Right atrium auricular region (tissue), 2 donors: ENCODE data around the gene CLTB. TPM values are rescaled to one million over a fixed set of nuclear protein-coding genes. Genes with fewer than 3 reads are reported as not detected.

Experiments used
- DNase-seq: peaks from one replicate; pipeline ENCODE4 v3.0.0-alpha.2; 2019; ENCODE audit warnings: low spot score
- H3K27ac ChIP-seq, 2 donors: fragments of 200-600 bp; sonication (generic); 1 replicate in 1 of 2; 2 replicates in 1 of 2; pipeline ENCODE4 v1.5.1; 2016 to 2019
- H3K27me3 ChIP-seq, 2 donors: fragments of 200-600 bp; sonication (generic); one replicate each; pipeline versions ENCODE4 v1.5.1 to v1.6.0; 2017 to 2019
- H3K36me3 ChIP-seq: fragments of 200-600 bp; sonication (generic); one replicate; pipeline ENCODE4 v1.5.1; 2016
- H3K4me1 ChIP-seq, 2 donors: fragments of 200-600 bp; sonication (generic); one replicate each; pipeline versions ENCODE4 v1.5.1 to v1.6.0; 2017 to 2019
- H3K4me3 ChIP-seq, 2 donors: fragments of 200-600 bp; sonication (generic); 1 replicate in 1 of 2; 2 replicates in 1 of 2; pipeline ENCODE4 v1.5.1; 2017 to 2019; ENCODE audit warnings: mild to moderate bottlenecking in 1 of 2, moderate library complexity in 1 of 2
- H3K9me3 ChIP-seq, 2 donors: fragments of 200-600 bp; sonication (generic); one replicate each; pipeline ENCODE4 v1.5.1; 2019
- CTCF ChIP-seq, 2 donors: fragments of 200-600 bp; sonication (generic); IDR thresholded peaks; one replicate each; pipeline ENCODE4 v1.5.1; 2019; ENCODE audit warnings: antibody characterized with exemption in 2 of 2
- total RNA-seq, 2 donors: library from RNA; depleted of rRNA; stranded (reverse); fragments of >200 nt; gene quantifications; one replicate each; pipeline ENCODE4 v1.1.0, GENCODE V29; 2016

Gene CLTB
- total RNA-seq, 2 donors from 2014 or later, result 241 to 341 TPM

GRCh38 chr5:176389135-176390123 lies 26.9 kb downstream of the CLTB start:
- peak overlapping the region; percentile 79 to 89 for H3K4me3 ChIP-seq
- H3K9me3 ChIP-seq, result no peaks in the 10 kb centered on the region
- H3K36me3 ChIP-seq, result peaks cover 43% of the 10 kb centered on the region
- H3K4me1 ChIP-seq, result peaks cover 0 to 35% of the 10 kb centered on the region in 2 donors
- H3K27ac ChIP-seq, result peak overlapping the region; percentile 91 to 93
- no peaks in the 10 kb centered on the region for H3K27me3 ChIP-seq
- no peak for DNase-seq
- TF ChIP-seq CTCF (IDR thresholded peaks at IDR 0.05), result no peak

GRCh38 chr5:176388444-176389134 lies 27.8 kb downstream of the CLTB start, which contains the start of the genes HIGD2A and NOP16:
Gene HIGD2A (plus strand): TSS chr5:176388751. CDS start chr5:176388820, 69 bp downstream.
Gene NOP16 (minus strand): TSS chr5:176388598. CDS start chr5:176388539, 59 bp downstream.
- H3K27ac ChIP-seq, result peak within 1 kb of the TSS; percentile 91 to 93
- H3K4me3 ChIP-seq, result peak within 1 kb of the TSS; percentile 79 to 89
- no peaks in the 10 kb centered on the region for H3K27me3 ChIP-seq
- peaks cover 0 to 32% of the 10 kb centered on the region in 2 donors for H3K4me1 ChIP-seq
- TF ChIP-seq CTCF (IDR thresholded peaks at IDR 0.05), result no peak
- no peaks in the 10 kb centered on the region for H3K9me3 ChIP-seq
- peaks cover 46% of the 10 kb centered on the region for H3K36me3 ChIP-seq
- peak; percentile 99 for DNase-seq

- peaks cover 0 to 32% of the 10 kb centered on the region in 2 donors for H3K4me1 ChIP-seq
- H3K9me3 ChIP-seq, result no peaks in the 10 kb centered on the region
- no peak for DNase-seq
- no peak for TF ChIP-seq CTCF (IDR thresholded peaks at IDR 0.05)
- H3K4me3 ChIP-seq, result peak overlapping the region; percentile 79 to 89
- H3K27ac ChIP-seq, result peak overlapping the region; percentile 91 to 93
- H3K36me3 ChIP-seq, result peaks cover 46% of the 10 kb centered on the region
- H3K27me3 ChIP-seq, result no peaks in the 10 kb centered on the region
Measured at GRCh38 chr5:176388003-176388443, 28.3 kb downstream of the CLTB start.

- H3K9me3 ChIP-seq, result no peaks in the 10 kb centered on the region
- DNase-seq, result no peak
- H3K4me1 ChIP-seq, result peaks cover 0 to 33% of the 10 kb centered on the region in 2 donors
- H3K4me3 ChIP-seq, result peak overlapping the region; percentile 79 to 89
- no peaks in the 10 kb centered on the region for H3K27me3 ChIP-seq
- no peak for TF ChIP-seq CTCF (IDR thresholded peaks at IDR 0.05)
- peak overlapping the region; percentile 91 to 93 for H3K27ac ChIP-seq
- H3K36me3 ChIP-seq, result peaks cover 43% of the 10 kb centered on the region
Measured at GRCh38 chr5:176387384-176387925, 28.9 kb downstream of the CLTB start.

- Histone ChIP-seq H3K27me3 (no peaks in the 10 kb centered on the region), H3K27ac (no peak overlapping the region), H3K36me3 (peaks cover 33% of the 10 kb centered on the region), H3K4me1 (peaks cover 0 to 42% of the 10 kb centered on the region in 2 donors), H3K9me3 (no peaks in the 10 kb centered on the region), H3K4me3 (no peak overlapping the region)
- TF ChIP-seq CTCF (IDR thresholded peaks at IDR 0.05), result no peak
- DNase-seq, result no peak
Measured at GRCh38 chr5:176386491-176386890, 29.8 kb downstream of the CLTB start.
